ENCODE measurements around the gene MED4.

GRCh38 chr13:48120241-48120640 lies 25.3 kb upstream of the MED4 start:
- no peak for TF ChIP-seq CTCF (IDR thresholded peaks at IDR 0.05)
- no peak for TF ChIP-seq POLR2A (IDR thresholded peaks at IDR 0.05)

Measured in Peyer's patch (tissue), 4 donors.